HepG2 (cell line): ENCODE data around the gene PPP1R14D. TPM values are rescaled to one million over a fixed set of nuclear protein-coding genes. Genes with fewer than 3 reads are reported as not detected.

ENCODE experiments used
- DPF2 ChIP-seq: sonication (generic); formaldehyde crosslinking; IDR thresholded peaks from 2 replicates; pipeline ENCODE4 v1.4.0; 2020; ENCODE audit warnings: mild to moderate bottlenecking, low read depth, missing genetic modification reagents, borderline replicate concordance
- FOXA3 ChIP-seq: IDR thresholded peaks from 2 replicates; pipeline ENCODE4 v1.6.1; 2016; ENCODE audit warnings: missing genetic modification reagents, missing compliant biosample characterization
- GABPB1 ChIP-seq: IDR thresholded peaks from 2 replicates; pipeline ENCODE4 v1.6.1; 2016; ENCODE audit warnings: mild to moderate bottlenecking, missing genetic modification reagents, moderate library complexity, missing compliant biosample characterization
- GZF1 ChIP-seq: sonication (generic); formaldehyde crosslinking; IDR thresholded peaks from 2 replicates; pipeline ENCODE4 v1.5.1; 2020; ENCODE audit warnings: mild to moderate bottlenecking, missing genetic modification reagents
- HNRNPL ChIP-seq: fragments of 200-400 bp; formaldehyde crosslinking; IDR thresholded peaks from 2 replicates; pipeline ENCODE4 v1.6.1; 2017; ENCODE audit warnings: mild to moderate bottlenecking, low read depth, low read length
- JDP2 ChIP-seq: sonication (generic); formaldehyde crosslinking; IDR thresholded peaks from 2 replicates; pipeline ENCODE4 v1.8.1; 2022; ENCODE audit warnings: missing genetic modification reagents, borderline replicate concordance
- THYN1 ChIP-seq: sonication (generic); formaldehyde crosslinking; IDR thresholded peaks from 2 replicates; pipeline ENCODE4 v1.8.1; 2023; ENCODE audit warnings: low read depth, mild to moderate bottlenecking, moderate library complexity, missing genetic modification reagents, borderline replicate concordance
- ZBTB40 ChIP-seq, 2 experiments: fragments of 450-650 bp in 1 of 2; sonication (generic) in 1 of 2; formaldehyde crosslinking in 1 of 2; IDR thresholded peaks; 2 replicates each; pipeline versions ENCODE4 v1.6.1 to v1.8.0; 2016 to 2022; ENCODE audit warnings: antibody characterized with exemption in 1 of 2, mild to moderate bottlenecking in 1 of 2, missing genetic modification reagents in 1 of 2
- ZFP36 ChIP-seq: fragments of 150-350 bp; IDR thresholded peaks from 2 replicates; pipeline ENCODE4 v1.6.1; 2018; ENCODE audit warnings: borderline replicate concordance, low read length, low read depth; ENCODE audit not compliant: partially characterized antibody
- ZNF367 ChIP-seq: sonication (generic); formaldehyde crosslinking; IDR thresholded peaks from 2 replicates; pipeline ENCODE4 v1.4.0; 2020; ENCODE audit warnings: missing genetic modification reagents, borderline replicate concordance
- ZNF430 ChIP-seq: sonication (generic); formaldehyde crosslinking; IDR thresholded peaks from 2 replicates; pipeline ENCODE4 v1.9.0; 2021; ENCODE audit warnings: mild to moderate bottlenecking, missing genetic modification reagents
- ZNF737 ChIP-seq: sonication (generic); formaldehyde crosslinking; IDR thresholded peaks from 2 replicates; pipeline ENCODE4 v1.5.0; 2020; ENCODE audit warnings: missing genetic modification reagents, mild to moderate bottlenecking, borderline replicate concordance
- ZNF780A ChIP-seq: sonication (generic); formaldehyde crosslinking; IDR thresholded peaks from 2 replicates; pipeline ENCODE4 v1.8.0; 2022; ENCODE audit warnings: mild to moderate bottlenecking, missing genetic modification reagents, moderate library complexity
- ZNF790 ChIP-seq: sonication (generic); formaldehyde crosslinking; IDR thresholded peaks from 2 replicates; pipeline ENCODE4 v1.8.0; 2022; ENCODE audit warnings: missing genetic modification reagents, mild to moderate bottlenecking, borderline replicate concordance
- polyA plus RNA-seq, 8 experiments: library from polyadenylated mRNA; depleted of rRNA in 3 of 8; stranded (reverse) in 7 of 8; unstranded in 1 of 8; fragments of >200 nt; fragmentation: Illumina TruSeq in 4 of 8; extraction: Trizol in 4 of 8; gene quantifications; 2 replicates each; pipeline versions ENCODE4 v1.2.1 to v1.2.3, GENCODE V29; 2011 to 2016; ENCODE audit warnings: low read depth in 4 of 8, missing spikeins in 1 of 8, mixed read lengths in 1 of 8; ENCODE audit not compliant: insufficient read depth in 1 of 8
- total RNA-seq, 5 experiments: library from RNA; depleted of rRNA; stranded (reverse); fragments of >200 nt; fragmentation: Illumina TruSeq; extraction: Trizol; gene quantifications; 2 replicates each; pipeline ENCODE4 v1.2.3, GENCODE V29; 2016; ENCODE audit warnings: low read depth in 1 of 5
- TF ChIP-seq, protein P1 (sequence below): IDR thresholded peaks from 2 replicates; pipeline ENCODE4 v1.6.1; 2016; ENCODE audit warnings: low read depth
- TF ChIP-seq, protein P2 (sequence below): sonication (generic); formaldehyde crosslinking; IDR thresholded peaks from 2 replicates; pipeline ENCODE4 v1.9.0; 2021; ENCODE audit warnings: missing genetic modification reagents, mild to moderate bottlenecking, borderline replicate concordance

Gene PPP1R14D
- total and polyA plus RNA-seq, 2 of the 13 experiments (the other 11 are each of a cell fraction or from before 2014, with no cell fraction given) = 0.53 to 0.55 TPM

DNA sequence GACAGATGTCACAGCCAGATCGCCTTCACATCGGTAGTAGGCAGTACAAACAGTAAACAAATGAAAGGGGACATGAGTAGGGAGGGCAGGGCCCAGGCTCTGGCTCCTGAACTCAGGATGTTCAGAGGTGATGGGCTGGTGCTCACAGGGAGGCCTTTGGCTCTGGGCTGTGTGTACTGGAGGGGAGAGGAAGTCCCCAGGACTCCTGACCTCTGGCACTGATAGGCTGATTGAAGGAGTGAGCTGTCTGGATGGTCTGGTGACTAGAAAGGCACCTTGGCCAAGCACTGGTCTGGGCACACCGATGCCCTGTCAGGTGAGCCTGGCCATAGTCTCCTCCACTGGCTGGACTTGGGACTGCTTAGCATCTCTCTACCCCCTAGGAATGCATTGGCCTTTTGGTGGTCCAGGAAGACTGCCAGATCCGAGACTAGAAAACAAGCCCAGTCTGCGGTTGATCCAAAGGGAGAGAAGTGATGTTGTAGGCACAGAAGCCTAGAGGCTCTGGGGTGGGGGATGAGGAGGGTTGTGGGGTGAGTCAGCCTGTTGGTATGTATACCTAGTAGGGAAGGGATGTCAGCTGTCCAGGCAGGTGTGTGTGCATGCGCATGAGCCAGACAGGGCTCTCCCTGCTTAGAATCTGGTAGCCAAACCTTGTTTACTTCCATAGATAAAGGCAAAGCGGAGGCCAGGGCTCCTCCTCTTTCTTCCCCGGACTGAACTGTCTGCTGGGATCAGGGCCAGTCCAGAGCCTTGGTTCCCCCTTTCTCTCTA is 17.2 kb upstream of the PPP1R14D start (continued):
- TF ChIP-seq ZBTB40 (IDR thresholded peaks at IDR 0.05) (no peak), ZBTB40 (CRISPR knock-in tag; IDR thresholded peaks at IDR 0.05) (no peak), JDP2 (CRISPR knock-in tag) (no peak), FOXA3 (CRISPR knock-in tag) (peak; percentile 86), ZNF737 (CRISPR knock-in tag) (no peak), ZNF780A (CRISPR knock-in tag) (no peak), ZFP36 (no peak), HNRNPL (no peak), THYN1 (CRISPR knock-in tag) (no peak), ZNF430 (CRISPR knock-in tag) (no peak), ZNF790 (CRISPR knock-in tag) (no peak), DPF2 (CRISPR knock-in tag) (0 out of 2 replicates have a peak, but pooled peaks have one; percentile 17), GABPB1 (CRISPR knock-in tag) (no peak), GZF1 (CRISPR knock-in tag) (no peak), ZNF367 (CRISPR knock-in tag) (no peak)
- TF ChIP-seq, protein P1, sequence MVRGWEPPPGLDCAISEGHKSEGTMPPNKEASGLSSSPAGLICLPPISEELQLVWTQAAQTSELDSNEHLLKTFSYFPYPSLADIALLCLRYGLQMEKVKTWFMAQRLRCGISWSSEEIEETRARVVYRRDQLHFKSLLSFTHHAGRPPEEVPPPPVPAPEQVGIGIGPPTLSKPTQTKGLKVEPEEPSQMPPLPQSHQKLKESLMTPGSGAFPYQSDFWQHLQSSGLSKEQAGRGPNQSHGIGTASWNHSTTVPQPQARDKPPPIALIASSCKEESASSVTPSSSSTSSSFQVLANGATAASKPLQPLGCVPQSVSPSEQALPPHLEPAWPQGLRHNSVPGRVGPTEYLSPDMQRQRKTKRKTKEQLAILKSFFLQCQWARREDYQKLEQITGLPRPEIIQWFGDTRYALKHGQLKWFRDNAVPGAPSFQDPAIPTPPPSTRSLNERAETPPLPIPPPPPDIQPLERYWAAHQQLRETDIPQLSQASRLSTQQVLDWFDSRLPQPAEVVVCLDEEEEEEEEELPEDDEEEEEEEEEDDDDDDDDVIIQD = no peak
- TF ChIP-seq, protein P2, sequence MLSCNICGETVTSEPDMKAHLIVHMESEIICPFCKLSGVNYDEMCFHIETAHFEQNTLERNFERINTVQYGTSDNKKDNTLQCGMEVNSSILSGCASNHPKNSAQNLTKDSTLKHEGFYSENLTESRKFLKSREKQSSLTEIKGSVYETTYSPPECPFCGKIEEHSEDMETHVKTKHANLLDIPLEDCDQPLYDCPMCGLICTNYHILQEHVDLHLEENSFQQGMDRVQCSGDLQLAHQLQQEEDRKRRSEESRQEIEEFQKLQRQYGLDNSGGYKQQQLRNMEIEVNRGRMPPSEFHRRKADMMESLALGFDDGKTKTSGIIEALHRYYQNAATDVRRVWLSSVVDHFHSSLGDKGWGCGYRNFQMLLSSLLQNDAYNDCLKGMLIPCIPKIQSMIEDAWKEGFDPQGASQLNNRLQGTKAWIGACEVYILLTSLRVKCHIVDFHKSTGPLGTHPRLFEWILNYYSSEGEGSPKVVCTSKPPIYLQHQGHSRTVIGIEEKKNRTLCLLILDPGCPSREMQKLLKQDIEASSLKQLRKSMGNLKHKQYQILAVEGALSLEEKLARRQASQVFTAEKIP (CRISPR knock-in tag) = no peak
